Peyer's patch (tissue), 4 donors: Measurements from ENCODE around the gene TP73.

Source experiments
- POLR2A ChIP-seq, 2 donors: fragments of 450-650 bp; IDR thresholded peaks; one replicate each; pipeline ENCODE4 v1.5.1; 2017; ENCODE audit warnings: antibody characterized with exemption in 2 of 2, mild to moderate bottlenecking in 2 of 2, moderate library complexity in 2 of 2
- TF ChIP-seq, protein P1 (sequence below), 6 experiments: fragments of 450-650 bp in 4 of 6; fragments of 200-600 bp in 2 of 6; sonication (generic) in 1 of 6; IDR thresholded peaks; one replicate each; pipeline ENCODE4 v1.5.1; 2017 to 2019; ENCODE audit warnings: antibody characterized with exemption in 6 of 6, mild to moderate bottlenecking in 3 of 6, moderate library complexity in 1 of 6

DNA sequence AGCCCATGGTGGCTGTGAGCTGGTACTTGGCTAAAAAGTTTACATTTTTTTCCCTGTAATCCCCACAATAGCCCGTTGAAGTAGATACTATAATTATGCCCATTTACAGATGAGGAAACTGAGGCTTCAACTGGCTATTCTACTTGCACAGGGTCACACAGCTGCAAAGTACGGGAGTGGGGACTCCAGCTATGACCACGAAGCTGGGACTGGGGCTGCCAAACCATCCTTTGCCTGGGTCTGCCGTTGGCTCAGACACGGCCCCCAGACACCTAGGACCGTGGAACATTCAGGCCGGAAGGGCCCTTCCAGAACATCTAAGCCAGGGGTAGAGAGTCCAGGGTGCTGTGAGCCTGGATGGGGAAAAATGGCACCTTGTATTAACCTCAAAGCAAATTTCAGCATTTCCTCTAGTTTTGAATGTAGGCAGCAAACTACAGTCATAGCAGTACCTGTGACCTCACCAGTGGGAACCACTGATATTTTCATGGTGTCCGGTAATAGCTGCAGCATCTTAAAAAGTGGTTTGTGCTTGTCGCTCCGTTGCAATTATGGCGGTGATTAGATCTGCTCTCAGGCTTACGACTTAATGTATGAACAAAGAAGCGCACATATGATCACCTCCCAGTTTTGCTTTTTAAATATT lies 4.3 kb downstream of the TP73 start:
- TF ChIP-seq, protein P1, sequence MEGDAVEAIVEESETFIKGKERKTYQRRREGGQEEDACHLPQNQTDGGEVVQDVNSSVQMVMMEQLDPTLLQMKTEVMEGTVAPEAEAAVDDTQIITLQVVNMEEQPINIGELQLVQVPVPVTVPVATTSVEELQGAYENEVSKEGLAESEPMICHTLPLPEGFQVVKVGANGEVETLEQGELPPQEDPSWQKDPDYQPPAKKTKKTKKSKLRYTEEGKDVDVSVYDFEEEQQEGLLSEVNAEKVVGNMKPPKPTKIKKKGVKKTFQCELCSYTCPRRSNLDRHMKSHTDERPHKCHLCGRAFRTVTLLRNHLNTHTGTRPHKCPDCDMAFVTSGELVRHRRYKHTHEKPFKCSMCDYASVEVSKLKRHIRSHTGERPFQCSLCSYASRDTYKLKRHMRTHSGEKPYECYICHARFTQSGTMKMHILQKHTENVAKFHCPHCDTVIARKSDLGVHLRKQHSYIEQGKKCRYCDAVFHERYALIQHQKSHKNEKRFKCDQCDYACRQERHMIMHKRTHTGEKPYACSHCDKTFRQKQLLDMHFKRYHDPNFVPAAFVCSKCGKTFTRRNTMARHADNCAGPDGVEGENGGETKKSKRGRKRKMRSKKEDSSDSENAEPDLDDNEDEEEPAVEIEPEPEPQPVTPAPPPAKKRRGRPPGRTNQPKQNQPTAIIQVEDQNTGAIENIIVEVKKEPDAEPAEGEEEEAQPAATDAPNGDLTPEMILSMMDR (IDR thresholded peaks at IDR 0.05) = no peak
- TF ChIP-seq POLR2A (IDR thresholded peaks at IDR 0.05) = no peak
